HG03565 (cell line): ENCODE results near the gene JPH3.

ENCODE experiments used
- ATAC-seq: cut with Tn5 transposase; IDR thresholded peaks from one replicate; pipeline ENCODE4 v1.9.1; 2021; ENCODE audit warnings: mild to moderate bottlenecking, moderate library complexity; ENCODE audit not compliant: unreplicated experiment

Gene JPH3

GRCh38 chr16:87625241-87625797 is 23.0 kb downstream of the JPH3 start:
- ATAC-seq, result no peak

GRCh38 chr16:87626401-87626800 is 24.1 kb downstream of the JPH3 start:
- ATAC-seq, result no peak

- ATAC-seq, result no peak
Observed at GRCh38 chr16:87626905-87627304, 24.6 kb downstream of the JPH3 start.

GRCh38 chr16:87627542-87628245 is 25.4 kb downstream of the JPH3 start:
- no peak for ATAC-seq

GRCh38 chr16:87628246-87628923 is 26.1 kb downstream of the JPH3 start:
- no peak for ATAC-seq

GRCh38 chr16:87628940-87629339 is 26.6 kb downstream of the JPH3 start:
- no peak for ATAC-seq

DNA sequence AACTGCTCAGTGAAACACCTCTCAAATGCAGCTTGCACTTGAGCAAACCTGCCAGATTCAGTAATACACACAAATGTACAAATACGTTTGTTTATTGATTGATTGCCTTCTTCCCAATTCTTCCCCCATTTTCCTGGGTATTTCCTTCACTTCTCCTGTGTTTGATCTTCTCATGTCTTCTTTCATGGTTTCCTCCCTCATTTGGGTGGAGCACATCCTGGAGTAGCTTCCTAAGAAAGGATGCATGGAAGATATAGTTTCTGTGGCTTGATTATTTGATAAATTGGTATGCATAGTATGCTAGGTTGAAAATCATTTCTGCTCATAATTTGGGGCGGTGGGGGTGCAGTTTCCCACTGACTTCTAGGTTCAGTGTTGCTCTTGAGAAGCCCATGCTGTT is 28.8 kb downstream of the JPH3 start:
- ATAC-seq, result no peak

DNA sequence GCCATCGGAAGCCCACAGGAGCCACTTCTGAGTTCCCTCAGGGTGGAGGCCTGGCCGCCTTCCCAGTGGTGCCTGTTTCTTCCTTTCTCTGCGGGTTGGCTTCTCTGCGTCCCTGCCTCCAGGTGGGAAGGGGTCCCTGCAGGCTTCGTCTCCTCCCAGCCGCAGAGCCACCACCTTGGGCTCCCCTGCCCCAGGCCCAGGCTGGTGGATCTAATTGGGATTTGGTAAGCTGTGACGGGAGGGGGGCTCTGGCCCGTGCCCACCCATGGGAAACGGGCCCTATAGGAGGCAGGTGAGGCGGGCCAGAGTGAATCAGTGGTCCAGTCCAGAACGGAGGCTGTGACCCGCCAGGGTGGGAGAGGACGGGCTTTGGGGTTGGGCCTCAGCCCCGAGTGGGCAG is 32.1 kb downstream of the JPH3 start:
- no peak for ATAC-seq

- no peak for ATAC-seq
Observed at GRCh38 chr16:87635541-87636049, 33.3 kb downstream of the JPH3 start.

GRCh38 chr16:87636050-87636684 is 33.9 kb downstream of the JPH3 start:
- no peak for ATAC-seq

GRCh38 chr16:87636741-87637140 is 34.4 kb downstream of the JPH3 start:
- ATAC-seq, result no peak

DNA sequence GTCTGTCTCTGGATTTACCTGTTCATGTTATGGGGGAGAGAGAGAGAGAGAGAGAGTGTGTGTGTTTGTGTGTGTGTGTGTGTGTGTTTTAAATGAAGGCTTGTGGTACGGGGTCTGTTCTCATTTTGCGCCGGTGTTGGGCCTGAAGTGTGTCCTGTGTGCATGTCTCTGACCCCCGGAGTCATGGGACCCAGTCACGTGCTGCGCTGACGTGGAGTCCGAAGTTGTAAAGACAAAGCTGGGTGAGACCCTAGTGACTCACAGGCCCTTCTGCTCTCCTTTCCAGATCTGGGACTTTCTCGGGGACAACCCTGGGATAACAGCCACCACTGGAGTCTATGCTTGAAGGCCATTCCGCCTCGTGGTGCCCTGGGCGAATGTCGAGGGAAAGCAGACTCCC is 35.0 kb downstream of the JPH3 start:
- no peak for ATAC-seq

DNA sequence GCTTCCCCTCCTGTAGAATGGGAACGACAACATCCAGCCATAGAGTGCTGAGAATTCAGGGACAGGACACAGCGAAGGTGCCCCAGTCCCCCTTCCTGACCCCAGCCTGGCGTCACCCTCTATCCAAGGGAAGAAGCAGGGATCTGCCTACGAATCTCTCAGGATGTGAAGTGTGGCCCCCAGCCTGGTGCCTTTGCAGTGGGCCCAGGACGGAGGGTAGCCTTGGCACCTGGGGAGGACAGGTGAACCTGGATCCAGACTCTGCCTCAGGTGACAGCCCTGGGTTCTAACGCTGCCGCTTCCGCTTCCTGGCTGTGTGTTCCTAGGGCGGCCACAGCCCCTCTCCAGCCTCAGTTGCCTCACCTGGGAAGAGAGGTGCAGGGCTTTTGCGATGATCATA is 36.4 kb downstream of the JPH3 start:
- no peak for ATAC-seq

DNA sequence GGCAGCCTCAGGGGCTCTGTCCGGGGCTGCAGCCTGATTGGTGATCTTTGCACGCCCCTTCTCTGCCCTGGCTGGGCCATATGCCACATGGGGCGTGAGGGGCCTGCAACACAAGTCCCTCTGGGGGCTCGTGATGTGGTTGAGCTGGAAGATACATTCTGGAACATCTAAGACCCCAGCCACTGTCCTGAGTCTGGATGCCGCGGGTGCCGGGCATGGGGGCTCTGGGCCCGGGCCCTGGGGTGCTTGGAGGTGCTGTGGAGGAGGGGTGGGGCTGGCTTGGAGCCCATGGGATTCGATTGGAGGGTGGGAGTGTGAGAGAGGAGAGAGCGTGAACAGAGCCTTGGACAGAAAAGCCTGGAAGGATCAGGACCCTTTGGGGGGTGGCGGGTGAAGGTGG is 39.4 kb downstream of the JPH3 start:
- ATAC-seq, result no peak

- no peak for ATAC-seq
Observed at GRCh38 chr16:87642491-87642890, 40.2 kb downstream of the JPH3 start.

DNA sequence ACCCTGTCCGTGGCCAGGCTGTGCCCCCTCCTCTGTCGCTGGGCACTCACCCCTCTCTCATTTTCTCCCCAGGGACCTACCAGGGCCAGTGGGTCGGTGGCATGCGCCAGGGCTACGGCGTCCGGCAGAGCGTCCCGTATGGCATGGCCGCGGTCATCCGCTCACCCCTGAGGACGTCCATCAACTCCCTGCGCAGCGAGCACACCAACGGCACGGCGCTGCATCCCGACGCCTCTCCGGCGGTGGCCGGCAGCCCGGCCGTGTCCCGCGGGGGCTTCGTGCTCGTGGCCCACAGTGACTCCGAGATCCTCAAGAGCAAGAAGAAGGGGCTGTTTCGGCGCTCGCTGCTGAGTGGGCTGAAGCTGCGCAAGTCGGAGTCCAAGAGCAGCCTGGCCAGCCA is 41.9 kb downstream of the JPH3 start:
- no peak for ATAC-seq

DNA sequence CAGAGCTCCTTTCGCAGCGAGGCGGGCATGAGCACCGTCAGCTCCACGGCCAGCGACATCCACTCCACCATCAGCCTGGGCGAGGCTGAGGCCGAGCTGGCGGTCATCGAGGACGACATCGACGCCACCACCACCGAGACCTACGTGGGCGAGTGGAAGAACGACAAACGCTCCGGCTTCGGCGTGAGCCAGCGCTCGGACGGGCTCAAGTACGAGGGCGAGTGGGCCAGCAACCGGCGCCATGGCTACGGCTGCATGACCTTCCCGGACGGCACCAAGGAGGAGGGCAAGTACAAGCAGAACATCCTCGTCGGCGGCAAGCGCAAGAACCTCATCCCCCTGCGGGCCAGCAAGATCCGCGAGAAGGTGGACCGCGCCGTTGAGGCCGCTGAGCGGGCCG is 42.3 kb downstream of the JPH3 start:
- ATAC-seq, result no peak

GRCh38 chr16:87645802-87646201 is 43.5 kb downstream of the JPH3 start:
- no peak for ATAC-seq

- no peak for ATAC-seq
Observed at GRCh38 chr16:87647431-87648185, 45.3 kb downstream of the JPH3 start.

GRCh38 chr16:87648236-87648635 is 45.9 kb downstream of the JPH3 start:
- ATAC-seq, result no peak
